Measurements from ENCODE around the gene APRT.

Gene APRT

DNA sequence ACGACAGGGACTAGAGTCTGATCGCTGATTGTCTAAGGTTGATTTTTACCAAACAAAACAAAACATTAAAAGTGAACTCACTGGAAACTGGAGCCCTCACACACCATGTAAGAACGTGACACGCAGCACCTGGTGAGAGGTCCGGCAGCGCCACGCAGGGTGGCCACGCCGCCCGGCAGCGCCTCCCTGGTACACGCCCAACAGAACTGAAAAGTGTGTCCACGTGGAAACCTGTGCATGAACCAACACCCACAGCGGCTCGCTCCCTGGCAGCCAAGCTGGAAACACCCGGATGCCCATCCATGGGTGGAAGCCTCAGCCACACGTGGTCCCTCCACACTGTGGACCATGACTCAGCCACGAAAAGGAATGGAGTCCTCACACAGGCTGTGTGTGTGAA lies 35.9 kb upstream of the APRT start:
- TF ChIP-seq, protein P1, sequence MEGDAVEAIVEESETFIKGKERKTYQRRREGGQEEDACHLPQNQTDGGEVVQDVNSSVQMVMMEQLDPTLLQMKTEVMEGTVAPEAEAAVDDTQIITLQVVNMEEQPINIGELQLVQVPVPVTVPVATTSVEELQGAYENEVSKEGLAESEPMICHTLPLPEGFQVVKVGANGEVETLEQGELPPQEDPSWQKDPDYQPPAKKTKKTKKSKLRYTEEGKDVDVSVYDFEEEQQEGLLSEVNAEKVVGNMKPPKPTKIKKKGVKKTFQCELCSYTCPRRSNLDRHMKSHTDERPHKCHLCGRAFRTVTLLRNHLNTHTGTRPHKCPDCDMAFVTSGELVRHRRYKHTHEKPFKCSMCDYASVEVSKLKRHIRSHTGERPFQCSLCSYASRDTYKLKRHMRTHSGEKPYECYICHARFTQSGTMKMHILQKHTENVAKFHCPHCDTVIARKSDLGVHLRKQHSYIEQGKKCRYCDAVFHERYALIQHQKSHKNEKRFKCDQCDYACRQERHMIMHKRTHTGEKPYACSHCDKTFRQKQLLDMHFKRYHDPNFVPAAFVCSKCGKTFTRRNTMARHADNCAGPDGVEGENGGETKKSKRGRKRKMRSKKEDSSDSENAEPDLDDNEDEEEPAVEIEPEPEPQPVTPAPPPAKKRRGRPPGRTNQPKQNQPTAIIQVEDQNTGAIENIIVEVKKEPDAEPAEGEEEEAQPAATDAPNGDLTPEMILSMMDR (IDR thresholded peaks at IDR 0.05; ENCODE audit: extremely low read depth, missing control alignments), result no peak
- DNase-seq (ENCODE audit: low spot score), result no peak

DNA sequence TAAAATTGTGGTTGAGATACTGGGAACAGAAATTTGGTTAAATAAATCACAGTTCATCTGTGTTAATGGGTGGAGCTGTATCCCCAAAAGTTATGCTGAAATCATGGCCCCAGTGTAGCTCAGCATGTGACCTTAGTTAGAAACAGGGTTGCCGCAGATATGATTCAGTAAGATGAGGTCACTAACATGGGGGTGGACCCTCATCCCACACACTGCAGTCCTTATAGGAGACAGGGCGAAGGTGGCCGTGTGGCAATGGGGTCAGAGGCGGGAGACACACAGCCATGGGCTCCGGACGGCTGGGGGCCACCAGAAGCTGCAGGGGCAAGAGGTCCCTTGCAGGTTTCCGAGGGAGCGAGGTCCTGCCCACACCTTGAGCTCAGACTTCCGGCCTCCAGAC lies 34.4 kb upstream of the APRT start:
- TF ChIP-seq, protein P1 (IDR thresholded peaks at IDR 0.05; ENCODE audit: extremely low read depth, missing control alignments), result no peak
- DNase-seq (ENCODE audit: low spot score), result no peak

DNA sequence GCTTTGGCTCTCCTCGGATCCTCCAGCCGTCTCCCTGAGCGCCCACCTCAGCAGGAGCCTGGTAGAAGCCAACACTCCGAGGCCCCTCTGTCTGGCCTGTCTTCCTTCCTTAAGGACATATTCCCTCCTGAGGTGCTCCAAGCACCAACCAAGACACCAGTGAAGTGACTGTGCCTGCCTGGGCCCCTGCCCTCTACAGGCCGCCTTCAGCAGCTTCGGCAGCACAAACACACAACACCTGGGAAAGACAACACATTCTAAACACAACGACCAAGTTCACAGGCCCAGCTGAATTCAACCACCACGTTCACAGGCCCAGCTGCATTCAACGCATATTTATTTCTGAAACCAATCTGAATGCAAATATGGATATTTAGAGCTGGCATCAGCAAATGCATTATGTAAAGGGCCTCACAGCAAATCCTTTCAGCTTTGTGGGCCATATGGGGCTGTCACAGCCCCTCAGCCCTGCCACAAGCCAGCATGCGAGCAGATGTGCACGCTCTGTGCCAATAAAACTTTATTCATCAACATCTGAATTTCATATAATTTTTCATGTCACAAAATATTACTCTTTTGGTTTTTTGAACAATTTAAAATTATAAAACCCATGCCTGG lies 32.8 kb upstream of the APRT start:
- no peak for DNase-seq (ENCODE audit: low spot score)

DNA sequence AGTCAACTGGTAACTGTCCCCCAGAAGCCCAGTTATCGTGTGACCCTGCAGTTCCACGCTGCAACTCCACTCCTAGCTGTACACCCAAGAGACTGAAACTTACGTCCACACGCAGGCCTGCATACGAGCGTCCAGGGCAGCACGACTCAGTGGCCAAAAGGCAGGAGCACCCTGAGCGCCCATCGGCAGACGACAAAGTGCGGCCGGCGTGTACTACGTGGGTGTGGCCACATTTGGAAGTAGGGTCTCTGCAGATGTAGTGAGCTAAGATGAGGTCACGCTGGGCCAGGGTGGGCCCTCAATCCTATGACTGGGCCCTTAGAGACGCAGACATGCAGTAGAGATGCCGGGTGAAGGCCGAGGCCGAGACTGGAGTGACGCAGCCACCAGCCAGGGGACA lies 31.5 kb upstream of the APRT start:
- DNase-seq (ENCODE audit: low spot score), result no peak
- TF ChIP-seq, protein P1 (IDR thresholded peaks at IDR 0.05; ENCODE audit: extremely low read depth, missing control alignments), result no peak

More for the DNA sequence above, 32.8 kb upstream of the APRT start:
- TF ChIP-seq, protein P1 (IDR thresholded peaks at IDR 0.05; ENCODE audit: extremely low read depth, missing control alignments), result no peak

DNA sequence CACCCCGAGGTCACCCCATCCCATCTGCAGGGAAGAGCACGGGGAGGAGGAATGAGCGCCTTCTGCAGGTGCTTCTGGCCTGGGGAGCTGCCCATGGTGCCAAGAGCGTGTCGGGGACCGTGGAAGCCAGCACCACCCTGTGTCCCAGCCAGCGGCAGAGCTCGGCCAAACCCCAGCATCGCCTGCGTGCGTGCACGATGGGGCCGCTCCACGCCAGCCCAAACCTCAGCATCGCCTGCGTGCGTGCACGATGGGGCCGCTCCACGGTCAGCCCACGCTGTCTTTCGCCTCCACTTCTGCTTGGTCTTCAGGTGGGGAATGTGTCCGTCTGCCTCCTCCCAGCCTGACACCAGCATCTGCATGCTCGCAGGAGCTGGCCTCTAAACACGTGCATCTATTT lies 31.1 kb upstream of the APRT start:
- TF ChIP-seq, protein P1 (IDR thresholded peaks at IDR 0.05; ENCODE audit: extremely low read depth, missing control alignments), result no peak
- no peak for DNase-seq (ENCODE audit: low spot score)

DNA sequence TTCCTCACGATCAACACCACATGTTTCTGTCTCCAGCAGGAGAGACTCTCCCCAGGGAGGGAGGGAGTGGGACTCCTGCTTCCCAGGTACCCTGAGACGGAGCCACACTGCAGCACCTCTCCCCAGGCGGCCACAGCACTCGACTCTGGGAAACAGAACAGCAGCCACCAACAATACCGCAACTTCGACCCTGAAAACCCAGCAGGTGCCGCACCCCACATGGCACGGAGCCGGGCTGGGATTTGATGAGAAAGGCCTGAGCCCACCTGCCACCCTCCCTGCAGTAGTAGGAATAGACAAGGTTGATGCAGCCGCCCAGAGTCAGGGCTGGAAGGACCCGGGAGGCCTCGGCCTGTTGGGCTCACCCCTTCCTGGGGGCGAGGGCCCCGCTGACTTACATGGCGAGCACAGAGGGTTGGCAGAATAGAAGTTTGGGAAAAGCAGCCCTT lies 30.6 kb upstream of the APRT start:
- DNase-seq (ENCODE audit: low spot score), result no peak
- TF ChIP-seq, protein P1 (IDR thresholded peaks at IDR 0.05; ENCODE audit: extremely low read depth, missing control alignments), result no peak

DNA sequence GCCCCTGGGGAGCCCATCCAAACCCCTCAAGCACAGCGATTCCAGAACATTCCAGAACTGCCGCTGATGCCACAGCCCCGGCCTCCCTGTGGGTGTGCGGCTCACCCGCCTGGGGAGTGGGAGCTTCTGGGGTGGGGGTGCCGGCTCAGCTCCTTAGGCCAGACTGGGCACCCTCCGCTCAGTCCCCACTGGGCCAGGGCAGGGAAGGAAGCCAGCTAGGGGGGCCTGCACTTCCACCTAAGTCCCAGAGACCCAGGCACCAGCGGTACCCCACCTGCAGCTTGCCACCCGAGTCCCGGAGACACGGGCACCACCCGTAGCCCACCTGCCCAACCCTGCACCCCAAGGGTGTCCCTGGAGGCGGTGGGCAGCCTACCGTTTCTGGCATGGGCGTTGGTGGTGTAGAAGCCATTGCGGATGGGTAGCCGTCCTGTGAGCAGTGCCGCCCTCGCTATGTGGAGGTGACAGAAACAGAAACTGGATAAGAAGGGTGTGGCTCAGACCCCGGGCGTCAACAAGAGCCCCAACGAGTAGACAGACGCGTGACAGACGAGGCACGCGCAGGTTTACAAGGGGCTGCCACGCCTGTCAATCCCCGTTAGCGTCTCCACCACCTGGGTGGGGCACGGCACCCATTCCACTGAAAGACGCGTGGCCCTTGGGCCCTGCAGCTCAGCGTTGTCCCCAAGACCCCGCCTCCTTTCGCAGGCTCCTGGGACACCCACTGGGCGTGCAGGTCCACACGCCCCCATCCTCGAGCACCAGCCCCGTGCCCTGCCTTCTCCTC lies 30.0 kb upstream of the APRT start:
- TF ChIP-seq, protein P1 (IDR thresholded peaks at IDR 0.05; ENCODE audit: extremely low read depth, missing control alignments), result no peak
- DNase-seq (ENCODE audit: low spot score), result no peak

Data from GM20000 (cell line).